Bronchial epithelial cell (primary cell): ENCODE measurements around the gene WWP2. TPM values are rescaled to one million over a fixed set of nuclear protein-coding genes. Genes with fewer than 3 reads are reported as not detected.

Experiments
- DNase-seq: peaks from one replicate; pipeline ENCODE4 v3.0.0-alpha.2; 2010; ENCODE audit warnings: low read depth
- FAIRE-seq: peaks from 2 replicates; lab custom pipeline; 2011; peaks lifted over from hg19 to GRCh38; lab: Jason Lieb, UNC
- H3K27me3 ChIP-seq: 2 replicates; pipeline ENCODE4 v1.5.1; 2011; ENCODE audit warnings: low read length; ENCODE audit not compliant: control insufficient read depth, insufficient read depth
- H3K36me3 ChIP-seq: 2 replicates; pipeline ENCODE4 v1.5.1; 2011; ENCODE audit warnings: low read length; ENCODE audit not compliant: control insufficient read depth, insufficient read depth
- H3K4me3 ChIP-seq: 2 replicates; pipeline ENCODE4 v1.5.1; 2011; ENCODE audit warnings: mild to moderate bottlenecking, low read depth, low read length, control low read depth
- CTCF ChIP-seq: IDR thresholded peaks from 2 replicates; pipeline ENCODE4 v1.5.1; 2011; ENCODE audit warnings: mild to moderate bottlenecking, moderate library complexity, low read length, control low read depth, inconsistent platforms; ENCODE audit not compliant: insufficient read depth, severe bottlenecking
- total RNA-seq: library from RNA; depleted of rRNA; stranded (reverse); fragments of >200 nt; gene quantifications from 2 replicates; pipeline ENCODE4 v1.2.1, GENCODE V29; 2014

The WWP2 gene
- total RNA-seq, 1 donor from 2014 or later = 15.0 TPM

DNA sequence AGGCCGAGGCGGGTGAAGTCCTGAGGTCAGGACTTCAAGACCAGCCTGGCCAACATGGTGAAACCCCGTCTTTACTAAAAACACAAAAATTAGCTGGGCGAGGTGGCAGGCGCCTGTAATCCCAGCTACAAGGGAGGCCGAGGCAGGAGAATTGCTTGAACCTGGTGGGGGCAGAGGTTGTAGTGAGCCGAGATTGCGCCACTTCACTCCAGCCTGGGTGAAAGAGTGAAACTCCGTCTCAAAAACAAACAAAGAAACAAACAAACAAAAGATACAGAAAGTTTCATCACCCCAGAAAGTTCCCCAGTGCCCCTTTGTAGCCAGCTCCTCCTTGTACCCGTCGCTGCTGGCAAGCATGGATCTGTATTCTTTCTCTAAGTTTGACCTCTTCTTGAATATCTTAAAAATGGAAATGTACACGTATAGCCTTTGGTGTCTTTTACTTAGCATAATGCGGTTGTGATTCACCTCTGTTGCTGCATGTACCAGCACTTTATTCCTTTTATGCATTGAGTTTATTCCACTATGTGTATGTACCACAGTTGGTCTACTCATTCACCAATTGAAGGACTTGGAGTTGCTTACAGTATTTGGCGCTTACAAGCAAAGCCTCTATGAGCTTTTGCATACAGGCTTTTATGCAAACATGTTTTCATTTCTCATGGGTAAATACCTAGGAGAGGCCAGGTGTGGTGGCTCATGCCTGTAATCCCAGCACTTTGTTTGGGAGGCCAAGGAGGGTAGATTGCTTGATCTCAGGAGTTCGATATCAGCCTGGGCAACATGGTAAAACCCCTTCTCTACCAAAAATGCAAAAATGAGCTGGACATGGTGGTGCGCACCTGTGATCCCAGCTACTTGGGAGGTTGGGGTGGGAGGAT lies 101.5 kb downstream of the WWP2 start:
- H3K27me3 ChIP-seq = no peaks in the 10 kb centered on the region
- H3K4me3 ChIP-seq = no peak overlapping the region
- H3K36me3 ChIP-seq = no peaks in the 10 kb centered on the region
- TF ChIP-seq CTCF = no peak
- no peak for DNase-seq
- no peak for FAIRE-seq

DNA sequence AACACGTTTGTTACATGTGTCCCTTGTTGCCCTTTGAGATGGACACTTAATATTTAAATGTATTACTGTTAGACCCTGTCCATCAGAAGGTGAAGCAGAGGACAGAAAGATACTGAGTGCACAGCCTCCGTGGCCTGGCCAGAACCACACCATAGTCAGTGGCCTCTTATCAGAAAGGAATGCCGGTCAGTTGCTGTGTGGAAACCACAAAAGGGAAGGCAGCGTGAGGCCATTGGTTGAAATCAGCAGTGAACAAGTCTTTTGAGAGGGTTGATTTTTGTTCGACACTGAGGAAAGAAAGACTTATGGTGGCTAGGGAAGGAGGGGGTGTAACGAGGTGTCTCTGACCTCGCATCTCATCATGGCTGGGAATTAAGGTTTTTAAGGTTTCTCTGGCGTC lies 103.6 kb downstream of the WWP2 start:
- no peak overlapping the region for H3K4me3 ChIP-seq
- no peaks in the 10 kb centered on the region for H3K36me3 ChIP-seq
- no peak for DNase-seq
- FAIRE-seq = no peak
- no peaks in the 10 kb centered on the region for H3K27me3 ChIP-seq
- TF ChIP-seq CTCF = no peak

DNA sequence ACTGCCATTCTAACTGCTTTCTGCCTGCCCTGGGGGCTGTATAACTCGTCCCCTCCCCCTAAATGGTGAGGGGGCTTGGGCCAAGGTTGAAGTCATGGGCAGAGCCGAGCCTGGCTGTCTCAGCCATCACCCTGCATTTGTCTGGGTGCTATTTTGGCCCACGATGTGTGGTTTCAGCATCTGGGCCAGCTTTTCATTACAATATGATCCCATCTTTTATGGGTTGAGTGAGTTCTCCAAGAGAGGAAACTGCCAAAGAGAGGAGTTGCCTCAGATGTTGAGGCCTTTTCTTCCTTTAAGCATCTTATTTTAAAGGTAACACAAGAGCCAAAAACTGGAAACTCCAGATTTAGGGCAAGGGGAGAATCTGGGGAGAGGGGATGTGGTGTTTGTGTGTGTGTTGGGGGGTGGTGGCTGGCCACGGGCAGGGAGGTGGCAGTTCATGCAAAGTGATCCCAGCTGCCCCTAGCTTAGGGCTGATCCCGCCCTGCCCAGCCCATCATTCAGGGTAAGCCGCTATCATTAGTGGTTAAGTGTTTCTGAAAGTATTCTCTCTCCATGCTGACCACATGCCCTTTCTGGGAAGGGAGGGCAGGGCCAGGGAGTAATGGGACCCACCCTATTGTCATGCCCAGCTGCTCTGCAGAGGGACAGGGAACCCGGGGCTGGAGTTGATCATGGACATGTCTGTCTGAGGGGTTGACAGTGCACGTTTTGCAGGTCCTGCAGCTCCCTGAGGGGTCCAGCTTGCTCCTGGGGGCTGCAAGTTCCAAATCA lies 105.8 kb downstream of the WWP2 start:
- FAIRE-seq (no peak), DNase-seq (no peak)
- no peak overlapping the region for H3K4me3 ChIP-seq
- H3K36me3 ChIP-seq = no peaks in the 10 kb centered on the region
- no peaks in the 10 kb centered on the region for H3K27me3 ChIP-seq
- TF ChIP-seq CTCF = no peak

- no peak for TF ChIP-seq CTCF
- DNase-seq (peak; percentile 58), FAIRE-seq (no peak)
These were observed 108.6 kb downstream of the WWP2 start for GRCh38 chr16:69870761-69871160.

GRCh38 chr16:69871708-69872107 lies 109.6 kb downstream of the WWP2 start:
- no peak for DNase-seq
- Histone ChIP-seq H3K36me3 (peaks cover 4% of the 10 kb centered on the region), H3K4me3 (no peak overlapping the region), H3K27me3 (no peaks in the 10 kb centered on the region)
- no peak for FAIRE-seq
- TF ChIP-seq CTCF = no peak

More at GRCh38 chr16:69870761-69871160, 108.6 kb downstream of the WWP2 start:
- no peaks in the 10 kb centered on the region for H3K27me3 ChIP-seq
- H3K4me3 ChIP-seq = no peak overlapping the region
- peaks cover 4% of the 10 kb centered on the region for H3K36me3 ChIP-seq
